D721Med (cell line): ENCODE data around the gene C13orf42.

Experiments used
- DNase-seq: peaks from one replicate; pipeline ENCODE4 v3.0.0; 2011; ENCODE audit warnings: low spot score; ENCODE audit not compliant: insufficient read length
- FAIRE-seq: peaks from 2 replicates; lab custom pipeline; 2011; peaks lifted over from hg19 to GRCh38; lab: Jason Lieb, UNC
- TF ChIP-seq, protein P1 (sequence below): IDR thresholded peaks from 2 replicates; pipeline ENCODE4 v1.5.1; 2012; ENCODE audit warnings: mild to moderate bottlenecking, control low read depth; ENCODE audit not compliant: insufficient read depth; ENCODE audit errors: missing control alignments

C13orf42 gene

DNA sequence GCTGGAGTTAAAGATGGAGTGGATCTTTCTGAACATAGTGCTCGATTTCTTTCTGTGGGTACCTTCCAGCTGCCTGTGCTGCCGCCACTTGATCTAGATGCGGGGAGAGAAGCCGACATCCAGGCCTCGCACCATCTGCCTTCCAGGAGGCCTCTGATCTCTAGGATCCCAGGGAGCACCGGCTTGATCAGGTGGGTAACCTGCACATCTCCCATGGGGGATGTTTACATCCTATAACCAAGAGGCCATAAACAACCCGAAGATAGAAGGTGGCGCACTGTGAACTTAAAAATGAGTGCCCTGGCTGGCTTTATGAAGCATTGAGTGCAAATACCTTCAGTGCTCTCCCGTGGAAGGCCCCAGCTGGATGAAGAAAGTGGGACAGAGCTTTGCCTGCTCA, at the start of gene C13orf42:
Gene C13orf42 (minus strand): TSS at position 101 of the 400 bp plus-strand sequence. CDS start 65 bp downstream, at position 36.
- FAIRE-seq, result no peak
- no peak for DNase-seq
- TF ChIP-seq, protein P1, sequence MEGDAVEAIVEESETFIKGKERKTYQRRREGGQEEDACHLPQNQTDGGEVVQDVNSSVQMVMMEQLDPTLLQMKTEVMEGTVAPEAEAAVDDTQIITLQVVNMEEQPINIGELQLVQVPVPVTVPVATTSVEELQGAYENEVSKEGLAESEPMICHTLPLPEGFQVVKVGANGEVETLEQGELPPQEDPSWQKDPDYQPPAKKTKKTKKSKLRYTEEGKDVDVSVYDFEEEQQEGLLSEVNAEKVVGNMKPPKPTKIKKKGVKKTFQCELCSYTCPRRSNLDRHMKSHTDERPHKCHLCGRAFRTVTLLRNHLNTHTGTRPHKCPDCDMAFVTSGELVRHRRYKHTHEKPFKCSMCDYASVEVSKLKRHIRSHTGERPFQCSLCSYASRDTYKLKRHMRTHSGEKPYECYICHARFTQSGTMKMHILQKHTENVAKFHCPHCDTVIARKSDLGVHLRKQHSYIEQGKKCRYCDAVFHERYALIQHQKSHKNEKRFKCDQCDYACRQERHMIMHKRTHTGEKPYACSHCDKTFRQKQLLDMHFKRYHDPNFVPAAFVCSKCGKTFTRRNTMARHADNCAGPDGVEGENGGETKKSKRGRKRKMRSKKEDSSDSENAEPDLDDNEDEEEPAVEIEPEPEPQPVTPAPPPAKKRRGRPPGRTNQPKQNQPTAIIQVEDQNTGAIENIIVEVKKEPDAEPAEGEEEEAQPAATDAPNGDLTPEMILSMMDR, result no peak

DNA sequence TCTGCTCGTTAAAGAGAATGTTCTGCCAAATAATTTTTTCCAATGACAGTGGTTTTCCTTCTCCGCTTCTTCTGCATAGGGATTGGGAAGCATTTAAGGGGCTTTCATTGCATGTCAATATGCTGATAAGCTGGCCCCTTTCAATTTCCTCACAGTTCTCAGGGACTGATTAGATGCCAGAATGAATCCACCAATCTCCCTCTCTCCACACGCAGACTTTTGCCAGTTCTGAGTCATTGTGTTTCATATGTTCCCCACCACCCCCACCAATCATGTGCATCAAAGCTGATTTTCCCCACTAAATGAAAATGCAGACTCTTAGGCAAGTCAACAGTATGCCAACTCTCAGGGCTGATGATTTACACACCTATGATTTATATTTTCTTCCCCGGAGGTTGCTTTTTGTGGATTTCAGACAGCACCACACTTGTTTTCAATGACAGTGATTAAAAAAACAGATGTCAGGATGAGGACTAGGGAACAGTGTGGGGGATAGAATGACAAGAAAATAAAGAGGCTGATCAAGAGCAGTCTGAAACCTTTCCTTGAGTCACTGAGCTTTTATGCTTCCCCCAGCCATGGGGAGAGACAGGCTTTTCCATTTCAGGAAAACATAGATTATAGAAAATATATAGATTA, 47.9 kb upstream of the C13orf42 start:
- TF ChIP-seq, protein P1, result no peak
- peak; percentile 53 for FAIRE-seq

DNA sequence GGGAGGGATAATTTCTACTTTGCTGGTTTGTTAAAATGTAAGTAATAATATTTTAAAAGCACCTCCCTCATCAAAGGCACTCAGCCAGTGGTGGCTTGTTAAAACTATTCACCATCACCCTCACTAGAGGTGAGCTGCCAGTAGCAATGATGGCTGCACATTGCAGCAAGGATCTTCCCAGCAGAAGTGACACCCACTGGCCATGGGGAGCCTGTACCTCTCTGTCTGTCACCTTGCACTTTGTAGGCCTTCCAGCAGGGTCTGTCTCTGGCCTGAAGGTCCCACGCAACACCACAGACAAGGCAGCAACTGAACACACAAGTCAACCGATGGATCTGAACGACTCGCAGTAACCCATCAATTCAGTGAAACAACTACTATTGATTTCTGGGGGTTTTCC, 47.3 kb upstream of the C13orf42 start:
- FAIRE-seq (no peak), DNase-seq (no peak)
- TF ChIP-seq, protein P1, result no peak

More for the DNA sequence above, 47.9 kb upstream of the C13orf42 start:
- DNase-seq, result no peak

DNA sequence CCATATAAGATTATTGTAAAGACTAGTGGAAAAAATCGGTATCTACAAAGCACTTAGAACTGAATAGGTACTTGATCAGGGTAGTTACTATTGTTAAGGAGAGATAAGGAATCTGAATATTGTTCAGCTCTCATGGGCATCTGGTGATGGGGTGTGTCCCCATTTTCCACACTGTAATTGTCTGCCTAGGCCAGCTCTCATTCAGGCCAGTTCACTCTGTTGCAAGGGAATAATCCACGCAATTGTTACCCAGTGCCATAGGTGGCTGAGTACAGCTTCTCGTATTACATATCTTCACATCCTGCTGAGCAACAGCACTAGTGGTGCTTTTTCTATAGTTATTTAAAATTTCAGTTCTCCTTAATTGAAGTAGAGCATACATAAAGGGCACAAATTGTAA, 45.6 kb upstream of the C13orf42 start:
- FAIRE-seq, result no peak
- no peak for DNase-seq
- TF ChIP-seq, protein P1, result no peak

DNA sequence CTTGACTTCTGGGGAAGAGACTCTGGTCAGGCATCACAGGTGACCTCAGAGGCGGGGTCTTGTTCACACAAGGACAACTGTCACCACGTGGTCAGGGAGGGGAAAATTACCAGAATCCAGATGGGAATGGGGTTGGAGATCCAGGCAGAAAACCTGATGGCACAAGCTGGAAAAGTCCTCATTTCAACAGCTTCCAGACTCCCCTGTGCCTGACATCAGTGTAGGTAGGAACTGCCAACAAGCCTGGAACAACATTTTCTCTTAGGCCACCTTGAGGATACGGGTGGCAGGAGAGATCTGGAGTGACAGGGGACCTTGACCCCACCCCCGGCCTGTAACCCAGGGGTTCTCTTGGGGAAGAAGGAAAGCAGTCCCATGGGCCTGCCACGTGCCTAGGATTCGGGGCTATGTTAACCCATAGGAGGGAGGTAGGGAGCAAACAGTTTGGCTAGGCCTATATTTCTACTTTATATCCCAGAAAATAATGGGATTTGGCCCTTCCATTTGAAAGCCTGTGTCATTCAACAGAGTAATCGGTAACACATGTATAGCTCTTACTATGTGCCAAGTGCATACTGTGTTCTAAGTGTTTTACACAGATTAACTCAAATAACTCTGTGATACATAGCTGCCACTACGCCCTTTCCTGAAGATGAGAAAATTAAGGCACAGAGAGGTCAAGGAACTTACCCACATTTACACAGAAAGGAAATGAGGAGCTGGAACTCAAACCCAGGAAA, 44.9 kb upstream of the C13orf42 start:
- FAIRE-seq, result no peak
- no peak for DNase-seq
- TF ChIP-seq, protein P1, result no peak

DNA sequence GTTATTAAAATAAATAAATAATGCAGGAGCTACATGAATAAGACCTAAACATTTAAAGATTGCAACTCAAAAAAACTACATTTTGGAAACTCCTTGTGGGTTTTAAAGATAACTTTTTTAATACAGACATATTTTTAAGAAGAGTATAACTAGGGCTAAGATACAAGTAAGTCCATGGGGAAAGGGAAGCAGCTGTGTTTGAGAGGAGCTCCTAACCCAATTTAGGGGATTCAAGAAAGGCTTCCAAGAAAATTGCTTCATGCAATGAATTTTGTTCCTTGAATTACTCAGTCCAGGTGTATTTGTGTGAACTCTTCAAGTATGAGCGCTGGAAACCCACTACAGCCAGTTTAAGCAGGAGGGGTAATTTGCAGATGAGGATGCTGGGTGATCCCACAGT, 44.1 kb upstream of the C13orf42 start:
- no peak for FAIRE-seq
- no peak for DNase-seq
- TF ChIP-seq, protein P1, result no peak

DNA sequence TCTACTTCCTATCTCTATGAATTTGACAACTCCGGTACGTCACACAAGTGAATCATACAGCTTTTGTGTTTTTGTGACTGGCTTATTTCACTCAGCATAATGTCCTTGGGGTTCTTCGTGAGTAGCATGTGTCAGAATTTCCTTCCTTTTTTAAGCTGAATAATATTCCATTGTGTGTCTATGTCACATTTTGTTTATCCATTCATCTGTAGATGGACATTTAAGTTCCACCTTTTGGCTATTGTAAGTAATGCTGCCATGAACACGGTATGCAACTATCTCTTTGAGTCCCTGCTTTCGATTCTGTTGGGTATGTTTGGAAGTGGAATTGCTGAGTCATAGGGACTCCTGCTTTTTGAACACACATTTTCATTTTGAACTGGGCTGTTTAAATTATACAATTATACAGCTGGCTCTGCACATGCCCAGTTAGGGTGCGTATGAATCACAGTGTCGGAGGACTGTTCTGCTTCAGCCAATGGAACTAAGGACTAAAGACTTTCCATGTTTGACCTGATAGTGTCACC, 43.0 kb upstream of the C13orf42 start:
- DNase-seq, result no peak
- FAIRE-seq, result peak; percentile 25
- TF ChIP-seq, protein P1, result no peak
